Measurements from ENCODE around the gene IL36RN. TPM values are rescaled to one million over a fixed set of nuclear protein-coding genes. Genes with fewer than 3 reads are reported as not detected.

Gene IL36RN
- total and polyA plus RNA-seq, 4 donors: not detected

DNA sequence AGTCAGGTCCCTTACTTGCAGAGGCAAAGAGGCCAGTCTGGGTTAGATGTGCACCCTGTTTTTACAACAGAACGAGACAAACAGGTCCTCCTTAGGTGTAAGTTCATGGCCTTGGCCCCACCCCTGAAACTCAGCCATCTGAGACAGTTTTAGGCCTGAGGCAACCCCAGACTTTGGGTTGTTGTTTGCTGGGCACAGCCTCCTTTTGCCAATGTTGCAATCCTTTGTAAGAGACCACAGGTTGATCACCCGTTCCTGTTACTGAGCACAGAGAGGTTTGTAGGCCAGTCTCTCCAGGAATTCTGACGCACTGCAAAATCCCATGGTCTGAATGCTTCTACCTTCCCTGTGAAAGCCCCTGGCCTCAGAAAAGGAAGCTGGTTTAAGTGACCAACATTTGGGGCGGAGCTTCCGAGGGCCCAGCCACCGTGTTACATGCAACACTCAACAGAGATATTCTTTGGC lies 52.9 kb downstream of the IL36RN start:
- H3K36me3 ChIP-seq (ENCODE audit: control insufficient read depth in 4 of 4, insufficient read depth in 3 of 4, low read depth in 1 of 4, low read length in 3 of 4): no peaks in the 10 kb centered on the region
- 50% methylated on average over 6 of the region's 6 CpGs for WGBS
- H3K9ac ChIP-seq (ENCODE audit: low read depth in 1 of 2, low read length in 2 of 2): no peak overlapping the region
- H3K4me1 ChIP-seq (ENCODE audit: control insufficient read depth in 4 of 4, insufficient read depth in 4 of 4, low read length in 3 of 4): peaks cover 0 to 10% (median 1%) of the 10 kb centered on the region in 4 donors
- H3K27me3 ChIP-seq (ENCODE audit: control insufficient read depth in 4 of 4, insufficient read depth in 4 of 4, low read length in 3 of 4): no peaks in the 10 kb centered on the region
- no peak for DNase-seq (ENCODE audit: low spot score)
- no peaks in the 10 kb centered on the region for H3K9me3 ChIP-seq (ENCODE audit: control insufficient read depth in 4 of 4, low read length in 3 of 4)
- H3K27ac ChIP-seq (ENCODE audit: low read depth in 1 of 2, low read length in 2 of 2): no peak overlapping the region
- no peak overlapping the region for H3K4me3 ChIP-seq (ENCODE audit: low read depth in 1 of 3, low read length in 3 of 3)
- peak; percentile 59 for TF ChIP-seq HNF4G (IDR thresholded peaks at IDR 0.05)
- peak; percentile 90 for TF ChIP-seq RXRA (IDR thresholded peaks at IDR 0.05)
- TF ChIP-seq RAD21 (IDR thresholded peaks at IDR 0.05): peak in 1 of 2 donors; percentile 43
- TF ChIP-seq, protein P1, sequence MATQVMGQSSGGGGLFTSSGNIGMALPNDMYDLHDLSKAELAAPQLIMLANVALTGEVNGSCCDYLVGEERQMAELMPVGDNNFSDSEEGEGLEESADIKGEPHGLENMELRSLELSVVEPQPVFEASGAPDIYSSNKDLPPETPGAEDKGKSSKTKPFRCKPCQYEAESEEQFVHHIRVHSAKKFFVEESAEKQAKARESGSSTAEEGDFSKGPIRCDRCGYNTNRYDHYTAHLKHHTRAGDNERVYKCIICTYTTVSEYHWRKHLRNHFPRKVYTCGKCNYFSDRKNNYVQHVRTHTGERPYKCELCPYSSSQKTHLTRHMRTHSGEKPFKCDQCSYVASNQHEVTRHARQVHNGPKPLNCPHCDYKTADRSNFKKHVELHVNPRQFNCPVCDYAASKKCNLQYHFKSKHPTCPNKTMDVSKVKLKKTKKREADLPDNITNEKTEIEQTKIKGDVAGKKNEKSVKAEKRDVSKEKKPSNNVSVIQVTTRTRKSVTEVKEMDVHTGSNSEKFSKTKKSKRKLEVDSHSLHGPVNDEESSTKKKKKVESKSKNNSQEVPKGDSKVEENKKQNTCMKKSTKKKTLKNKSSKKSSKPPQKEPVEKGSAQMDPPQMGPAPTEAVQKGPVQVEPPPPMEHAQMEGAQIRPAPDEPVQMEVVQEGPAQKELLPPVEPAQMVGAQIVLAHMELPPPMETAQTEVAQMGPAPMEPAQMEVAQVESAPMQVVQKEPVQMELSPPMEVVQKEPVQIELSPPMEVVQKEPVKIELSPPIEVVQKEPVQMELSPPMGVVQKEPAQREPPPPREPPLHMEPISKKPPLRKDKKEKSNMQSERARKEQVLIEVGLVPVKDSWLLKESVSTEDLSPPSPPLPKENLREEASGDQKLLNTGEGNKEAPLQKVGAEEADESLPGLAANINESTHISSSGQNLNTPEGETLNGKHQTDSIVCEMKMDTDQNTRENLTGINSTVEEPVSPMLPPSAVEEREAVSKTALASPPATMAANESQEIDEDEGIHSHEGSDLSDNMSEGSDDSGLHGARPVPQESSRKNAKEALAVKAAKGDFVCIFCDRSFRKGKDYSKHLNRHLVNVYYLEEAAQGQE (IDR thresholded peaks at IDR 0.05): no peak
- TF ChIP-seq JUND (IDR thresholded peaks at IDR 0.05): peak; percentile 35 to 45
- no peak for TF ChIP-seq TAF1 (conservative IDR thresholded peaks at IDR 0.05)
- TF ChIP-seq, protein P2, sequence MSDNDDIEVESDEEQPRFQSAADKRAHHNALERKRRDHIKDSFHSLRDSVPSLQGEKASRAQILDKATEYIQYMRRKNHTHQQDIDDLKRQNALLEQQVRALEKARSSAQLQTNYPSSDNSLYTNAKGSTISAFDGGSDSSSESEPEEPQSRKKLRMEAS (IDR thresholded peaks at IDR 0.05): no peak
- TF ChIP-seq HNF4A (conservative IDR thresholded peaks at IDR 0.05): peak; percentile 83 to 87
- TF ChIP-seq SP1 (IDR thresholded peaks at IDR 0.05): peak; percentile 81

DNA sequence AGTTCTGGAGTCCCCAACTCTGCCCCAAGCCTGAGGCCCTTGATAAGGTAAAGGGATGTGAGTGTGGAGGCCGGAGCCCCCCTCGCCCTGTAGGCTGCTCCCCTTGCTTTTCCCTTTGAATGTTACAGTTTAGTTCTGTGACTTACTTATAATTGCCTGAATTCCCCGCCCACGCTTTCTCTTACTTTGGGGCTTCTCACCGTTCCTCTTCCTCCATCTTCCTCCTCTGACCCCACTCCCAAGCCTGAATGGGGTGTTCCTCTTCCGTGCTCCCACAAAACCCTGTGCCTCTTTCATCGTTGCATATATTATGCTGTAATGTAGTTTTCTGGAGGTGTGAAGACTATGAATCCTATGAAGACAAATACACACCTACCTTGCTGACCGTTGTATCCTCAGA lies 53.4 kb downstream of the IL36RN start:
- 77% methylated on average over 8 of the region's 8 CpGs for WGBS
- H3K27me3 ChIP-seq (ENCODE audit: control insufficient read depth in 4 of 4, insufficient read depth in 4 of 4, low read length in 3 of 4): no peaks in the 10 kb centered on the region
- peaks cover 0 to 10% (median 1%) of the 10 kb centered on the region in 4 donors for H3K4me1 ChIP-seq (ENCODE audit: control insufficient read depth in 4 of 4, insufficient read depth in 4 of 4, low read length in 3 of 4)
- H3K36me3 ChIP-seq (ENCODE audit: control insufficient read depth in 4 of 4, insufficient read depth in 3 of 4, low read depth in 1 of 4, low read length in 3 of 4): no peaks in the 10 kb centered on the region
- H3K9me3 ChIP-seq (ENCODE audit: control insufficient read depth in 4 of 4, low read length in 3 of 4): no peaks in the 10 kb centered on the region
- H3K27ac ChIP-seq (ENCODE audit: low read depth in 1 of 2, low read length in 2 of 2): no peak overlapping the region
- no peak for TF ChIP-seq HNF4G (IDR thresholded peaks at IDR 0.05)
- no peak for TF ChIP-seq RAD21 (IDR thresholded peaks at IDR 0.05)
- TF ChIP-seq, protein P3, sequence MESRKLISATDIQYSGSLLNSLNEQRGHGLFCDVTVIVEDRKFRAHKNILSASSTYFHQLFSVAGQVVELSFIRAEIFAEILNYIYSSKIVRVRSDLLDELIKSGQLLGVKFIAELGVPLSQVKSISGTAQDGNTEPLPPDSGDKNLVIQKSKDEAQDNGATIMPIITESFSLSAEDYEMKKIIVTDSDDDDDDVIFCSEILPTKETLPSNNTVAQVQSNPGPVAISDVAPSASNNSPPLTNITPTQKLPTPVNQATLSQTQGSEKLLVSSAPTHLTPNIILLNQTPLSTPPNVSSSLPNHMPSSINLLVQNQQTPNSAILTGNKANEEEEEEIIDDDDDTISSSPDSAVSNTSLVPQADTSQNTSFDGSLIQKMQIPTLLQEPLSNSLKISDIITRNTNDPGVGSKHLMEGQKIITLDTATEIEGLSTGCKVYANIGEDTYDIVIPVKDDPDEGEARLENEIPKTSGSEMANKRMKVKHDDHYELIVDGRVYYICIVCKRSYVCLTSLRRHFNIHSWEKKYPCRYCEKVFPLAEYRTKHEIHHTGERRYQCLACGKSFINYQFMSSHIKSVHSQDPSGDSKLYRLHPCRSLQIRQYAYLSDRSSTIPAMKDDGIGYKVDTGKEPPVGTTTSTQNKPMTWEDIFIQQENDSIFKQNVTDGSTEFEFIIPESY (IDR thresholded peaks at IDR 0.05): no peak
- TF ChIP-seq FOXA2 (IDR thresholded peaks at IDR 0.05): no peak
- no peak for TF ChIP-seq JUND (IDR thresholded peaks at IDR 0.05)
- TF ChIP-seq, protein P4, sequence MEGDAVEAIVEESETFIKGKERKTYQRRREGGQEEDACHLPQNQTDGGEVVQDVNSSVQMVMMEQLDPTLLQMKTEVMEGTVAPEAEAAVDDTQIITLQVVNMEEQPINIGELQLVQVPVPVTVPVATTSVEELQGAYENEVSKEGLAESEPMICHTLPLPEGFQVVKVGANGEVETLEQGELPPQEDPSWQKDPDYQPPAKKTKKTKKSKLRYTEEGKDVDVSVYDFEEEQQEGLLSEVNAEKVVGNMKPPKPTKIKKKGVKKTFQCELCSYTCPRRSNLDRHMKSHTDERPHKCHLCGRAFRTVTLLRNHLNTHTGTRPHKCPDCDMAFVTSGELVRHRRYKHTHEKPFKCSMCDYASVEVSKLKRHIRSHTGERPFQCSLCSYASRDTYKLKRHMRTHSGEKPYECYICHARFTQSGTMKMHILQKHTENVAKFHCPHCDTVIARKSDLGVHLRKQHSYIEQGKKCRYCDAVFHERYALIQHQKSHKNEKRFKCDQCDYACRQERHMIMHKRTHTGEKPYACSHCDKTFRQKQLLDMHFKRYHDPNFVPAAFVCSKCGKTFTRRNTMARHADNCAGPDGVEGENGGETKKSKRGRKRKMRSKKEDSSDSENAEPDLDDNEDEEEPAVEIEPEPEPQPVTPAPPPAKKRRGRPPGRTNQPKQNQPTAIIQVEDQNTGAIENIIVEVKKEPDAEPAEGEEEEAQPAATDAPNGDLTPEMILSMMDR (IDR thresholded peaks at IDR 0.05; ENCODE audit: low read depth, low read length, missing input control): no peak
- TF ChIP-seq YY1 (IDR thresholded peaks at IDR 0.05): no peak
- no peak for TF ChIP-seq RXRA (IDR thresholded peaks at IDR 0.05)
- TF ChIP-seq GABPA (IDR thresholded peaks at IDR 0.05 in 1 of 2, conservative IDR thresholded peaks at IDR 0.05 in 1 of 2): no peak
- TF ChIP-seq SP1 (IDR thresholded peaks at IDR 0.05): no peak
- TF ChIP-seq, protein P5, sequence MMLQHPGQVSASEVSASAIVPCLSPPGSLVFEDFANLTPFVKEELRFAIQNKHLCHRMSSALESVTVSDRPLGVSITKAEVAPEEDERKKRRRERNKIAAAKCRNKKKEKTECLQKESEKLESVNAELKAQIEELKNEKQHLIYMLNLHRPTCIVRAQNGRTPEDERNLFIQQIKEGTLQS (IDR thresholded peaks at IDR 0.05): no peak
- TF ChIP-seq TAF1 (conservative IDR thresholded peaks at IDR 0.05): no peak
- no peak for TF ChIP-seq EGR1 (IDR thresholded peaks at IDR 0.05; ENCODE audit: low read depth in 2 of 2)
- TF ChIP-seq HNF4A (conservative IDR thresholded peaks at IDR 0.05): no peak
- TF ChIP-seq, protein P1 (IDR thresholded peaks at IDR 0.05): no peak
- no peak overlapping the region for H3K9ac ChIP-seq (ENCODE audit: low read depth in 1 of 2, low read length in 2 of 2)
- DNase-seq (ENCODE audit: low spot score): no peak
- no peak overlapping the region for H3K4me3 ChIP-seq (ENCODE audit: low read depth in 1 of 3, low read length in 3 of 3)

All from liver (tissue), 9 donors.